GM18502 (cell line): ENCODE data around the gene LITAFD.
"Not testable (repeated sequence)": the region's sequence is repeated elsewhere in the genome, so short reads cannot be mapped to it uniquely, and the experiment has no call there.

Experiments used
- ATAC-seq: cut with Tn5 transposase; IDR thresholded peaks from one replicate; pipeline ENCODE4 v1.9.1; 2021; ENCODE audit warnings: mild to moderate bottlenecking; ENCODE audit not compliant: unreplicated experiment, poor library complexity

Gene LITAFD

DNA sequence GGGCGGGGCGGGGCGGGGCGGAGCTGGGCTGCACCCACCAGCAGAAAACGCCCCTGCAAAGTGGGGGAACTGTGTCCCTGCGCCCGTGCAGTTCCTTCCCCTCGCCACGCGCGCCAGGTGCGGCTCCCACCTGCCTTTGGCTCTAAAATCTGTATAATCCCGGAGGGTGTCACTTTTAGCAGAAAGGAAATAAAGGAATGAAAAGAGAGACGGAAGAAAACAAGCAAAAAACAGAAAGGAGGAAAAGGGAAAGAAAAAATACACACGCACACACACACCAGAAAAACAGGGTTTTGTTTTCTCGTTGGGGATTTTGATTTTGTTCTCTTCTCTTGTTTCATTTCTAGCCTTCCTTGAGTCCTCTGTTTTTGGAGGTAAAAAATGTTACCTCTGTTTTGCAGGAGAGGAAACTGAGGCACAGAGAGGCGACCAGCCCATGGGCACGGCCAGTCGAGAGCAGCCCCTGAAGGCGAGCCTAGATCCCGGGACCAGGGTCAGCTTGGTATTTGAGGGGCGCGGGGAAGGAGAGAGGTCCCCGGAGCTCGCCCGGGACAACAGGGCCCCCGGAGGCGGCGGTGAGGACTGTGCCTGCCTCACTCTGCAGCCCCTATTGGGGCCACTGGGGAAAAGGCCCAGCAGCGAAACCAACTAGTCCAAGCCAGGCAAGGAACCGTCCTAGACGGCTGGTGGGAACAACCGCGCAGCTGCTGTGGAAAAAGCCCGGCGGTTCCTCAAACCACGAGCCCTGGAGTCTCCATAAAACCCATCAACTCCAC, 12.8 kb upstream of the LITAFD start:
- no peak for ATAC-seq

DNA sequence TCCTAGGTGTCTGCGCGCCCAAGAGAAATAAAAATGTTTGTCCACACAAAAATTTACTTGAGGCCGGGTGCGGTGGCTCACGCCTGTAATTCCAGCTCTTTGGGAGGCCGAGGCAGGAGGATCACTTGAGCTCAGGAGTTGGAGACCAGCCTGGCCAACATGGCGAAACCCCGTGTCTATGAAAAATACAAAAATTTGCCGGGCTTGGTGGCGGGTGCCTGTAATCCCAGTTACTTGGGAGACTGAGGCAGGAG, 12.2 kb upstream of the LITAFD start:
- ATAC-seq: not testable (repeated sequence)

- no peak for ATAC-seq
Measured at GRCh38 chr16:8872071-8872470, 10.1 kb upstream of the LITAFD start.

GRCh38 chr16:8872967-8873865, 8.9 kb upstream of the LITAFD start:
- ATAC-seq: no peak

DNA sequence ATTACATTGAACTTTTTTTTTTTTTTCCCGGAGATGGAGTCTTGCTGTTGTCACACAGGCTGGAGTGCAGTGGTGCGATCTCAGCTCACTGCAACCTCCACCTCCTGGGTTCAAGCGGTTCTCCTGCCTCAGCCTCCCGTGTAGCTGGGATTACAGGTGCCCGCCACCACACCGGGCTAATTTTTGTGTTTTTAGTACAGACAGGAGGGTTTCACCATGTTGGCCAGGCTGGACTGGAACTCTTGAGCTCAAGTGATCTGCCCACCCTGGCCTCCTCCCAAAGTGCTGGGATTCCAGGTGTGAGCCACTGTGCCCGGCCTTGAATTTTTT, 8.3 kb upstream of the LITAFD start:
- ATAC-seq: not testable (repeated sequence)

DNA sequence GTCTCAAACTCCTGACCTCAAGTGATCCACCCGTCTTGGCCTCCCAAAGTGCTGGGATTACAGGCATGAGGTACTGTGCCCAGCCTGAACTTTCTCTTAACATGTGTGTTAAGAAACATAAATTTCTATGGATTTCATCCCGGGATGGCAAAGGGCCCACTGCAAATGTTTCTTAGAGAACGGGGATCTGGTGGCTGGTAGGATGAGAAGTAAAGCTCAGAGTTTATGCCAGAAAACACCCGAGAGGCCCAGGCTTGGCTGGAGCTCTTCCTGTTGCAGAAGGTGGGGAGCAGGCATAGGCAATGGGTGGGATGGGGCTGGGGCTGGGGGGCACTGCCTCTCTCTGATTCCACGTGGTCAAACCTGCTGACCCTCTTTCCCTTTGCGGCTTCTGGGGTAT, 7.8 kb upstream of the LITAFD start:
- no peak for ATAC-seq

- ATAC-seq: not testable (repeated sequence)
Measured at GRCh38 chr16:8875317-8875716, 6.8 kb upstream of the LITAFD start.

DNA sequence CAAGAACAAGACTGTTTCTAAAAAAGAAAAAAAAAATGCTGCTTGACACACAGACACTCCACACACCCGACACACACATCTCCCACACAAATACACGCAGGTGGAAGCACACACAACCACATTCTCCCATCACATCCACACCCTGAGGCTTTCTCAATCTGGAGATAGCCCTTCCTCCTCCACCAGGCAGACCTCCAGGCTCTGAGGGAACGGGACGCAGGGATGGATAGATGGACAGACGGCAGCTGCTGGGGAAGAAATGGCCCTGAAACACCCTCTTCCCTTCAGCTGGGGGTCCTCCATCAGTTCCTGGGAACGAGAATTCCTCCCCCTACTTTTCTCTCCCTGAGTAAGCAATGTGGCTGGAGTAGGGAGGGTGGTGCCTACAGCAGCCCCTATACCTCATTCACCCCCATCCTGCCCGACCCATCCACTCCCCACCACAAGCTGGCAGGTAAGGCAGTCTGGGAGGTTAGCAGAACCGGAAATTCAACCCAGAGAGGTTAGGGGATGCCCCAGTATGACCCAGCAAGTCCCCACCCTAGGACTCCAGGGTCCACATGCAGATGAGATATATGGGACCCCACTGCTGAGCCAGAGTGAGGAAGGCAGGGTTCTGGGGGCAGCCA, 4.1 kb upstream of the LITAFD start:
- no peak for ATAC-seq

DNA sequence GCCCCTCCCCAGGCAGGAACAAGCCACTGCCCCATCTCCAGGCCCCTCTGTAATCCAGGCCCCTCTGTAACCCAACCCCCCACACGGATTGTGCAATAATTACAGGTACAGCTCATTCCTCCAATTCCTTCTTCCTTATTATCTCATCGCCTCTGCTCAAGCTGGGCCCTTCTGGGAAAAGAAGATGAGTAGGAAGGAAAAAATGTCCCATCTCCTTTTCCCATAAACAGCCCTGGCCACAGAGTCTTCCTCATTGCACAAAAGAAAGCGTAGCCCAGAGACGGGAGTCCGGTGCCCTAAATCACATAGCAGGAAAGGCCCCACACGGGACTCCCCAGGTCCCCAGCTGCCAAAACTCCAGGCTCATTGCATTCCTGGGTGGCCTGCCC, 3.6 kb upstream of the LITAFD start:
- no peak for ATAC-seq

DNA sequence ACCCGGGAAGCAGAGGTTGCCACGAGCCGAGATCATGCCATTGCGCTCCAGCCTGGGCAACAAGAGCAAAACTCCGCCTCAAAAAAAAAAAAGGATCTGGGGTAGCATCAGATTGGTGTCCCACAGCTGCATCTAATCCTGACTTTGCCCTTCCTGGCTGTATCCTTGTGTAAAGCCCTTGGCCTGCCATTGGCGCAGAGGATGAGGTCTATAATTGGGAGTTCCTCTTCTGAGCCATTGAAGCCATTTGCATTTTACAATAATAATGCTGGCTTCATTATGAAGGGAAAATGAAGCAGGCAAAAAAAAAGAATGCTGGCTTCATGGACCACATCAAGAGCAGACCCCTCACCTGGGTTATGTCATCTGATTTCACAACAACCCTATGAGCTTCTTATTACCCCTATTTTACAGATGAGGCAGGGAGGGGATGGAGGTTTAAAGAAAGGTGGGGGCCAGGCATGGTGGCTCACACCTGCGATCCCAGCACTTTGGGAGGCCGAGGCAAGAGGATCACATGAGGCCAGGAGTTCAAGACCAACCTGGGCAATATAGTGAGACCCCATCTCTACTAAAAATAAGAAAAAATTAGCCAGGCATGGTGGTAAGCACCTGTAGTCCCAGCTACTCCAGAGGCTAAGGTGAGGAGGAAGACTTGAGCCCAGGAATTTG, 1.2 kb upstream of the LITAFD start:
- no peak for ATAC-seq

DNA sequence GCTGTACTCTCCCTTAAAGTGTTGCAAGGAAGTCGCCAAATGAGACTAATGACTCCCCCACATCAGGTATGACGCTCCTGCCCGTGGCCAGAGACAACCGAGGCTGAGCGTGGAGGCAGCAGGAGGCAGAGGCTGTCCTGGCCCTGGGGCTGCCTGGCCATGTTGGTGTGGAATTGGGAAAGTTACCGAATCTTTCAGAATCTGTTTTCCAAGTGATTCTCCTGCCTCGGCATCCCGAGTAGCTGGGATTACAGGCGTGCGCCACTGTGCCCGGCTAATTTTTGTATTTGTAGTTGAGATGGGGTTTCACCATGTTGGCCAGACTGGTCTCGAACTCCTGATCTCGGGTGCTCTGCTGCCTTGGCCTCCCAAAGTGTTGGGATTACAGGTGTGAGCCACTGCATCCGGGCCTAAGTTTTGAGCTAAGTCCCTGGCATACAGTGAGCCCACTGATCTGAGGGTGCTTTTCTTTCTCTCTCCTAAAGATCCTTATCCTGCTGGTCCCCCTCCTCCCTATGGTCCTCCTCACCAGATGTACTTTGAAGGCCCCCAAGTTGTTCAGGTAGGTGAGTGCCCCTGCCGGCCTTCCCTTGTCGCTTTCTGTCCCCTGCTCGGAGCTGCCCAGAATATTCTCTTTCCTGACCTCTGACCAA, 700 bp downstream of the LITAFD start:
- no peak for ATAC-seq

- no peak for ATAC-seq
Measured at GRCh38 chr16:8885674-8886592, 3.8 kb downstream of the LITAFD start.

DNA sequence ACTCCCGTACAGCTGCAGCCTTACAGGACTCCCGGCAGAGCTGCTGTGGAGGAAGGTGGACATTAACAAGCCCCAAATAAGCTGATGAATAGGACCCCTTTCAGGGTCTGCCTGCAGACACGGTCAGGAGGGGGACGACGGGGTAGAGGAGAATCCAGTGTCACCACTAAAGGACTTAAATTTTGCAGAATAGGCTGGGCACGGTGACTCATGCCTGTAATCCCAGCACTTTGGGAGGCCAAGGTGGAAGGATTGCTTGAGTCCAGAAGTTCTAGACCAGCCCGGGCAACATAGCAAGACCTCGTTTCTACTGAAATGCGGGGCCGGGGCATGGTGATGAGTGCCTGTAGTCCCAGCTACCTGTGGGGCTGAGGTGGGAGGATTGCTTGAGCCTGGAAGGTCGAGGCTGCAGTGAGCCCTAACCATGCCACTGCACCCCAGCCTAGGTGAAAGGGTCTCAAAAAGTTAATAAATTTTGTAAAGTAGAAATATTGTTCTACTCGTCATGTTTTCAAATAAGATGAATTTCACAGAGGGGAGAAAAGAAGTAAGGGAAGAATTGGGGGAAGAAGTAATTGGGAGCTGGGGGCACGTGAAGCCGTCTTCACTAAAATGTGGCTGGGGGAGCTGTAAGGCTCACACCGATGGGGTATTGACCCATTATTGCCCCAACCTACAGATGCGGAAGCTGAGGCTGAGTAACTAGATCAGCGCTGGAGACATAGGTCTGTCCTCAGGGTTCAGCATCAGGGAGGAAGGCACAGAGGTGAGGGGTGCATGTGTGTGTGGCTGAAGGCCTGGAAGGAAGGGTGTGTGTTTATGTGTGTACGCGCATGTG, 4.7 kb downstream of the LITAFD start:
- ATAC-seq: no peak

GRCh38 chr16:8887431-8887765, 5.2 kb downstream of the LITAFD start:
- no peak for ATAC-seq

- no peak for ATAC-seq
Measured at GRCh38 chr16:8887952-8888560, 5.9 kb downstream of the LITAFD start.

DNA sequence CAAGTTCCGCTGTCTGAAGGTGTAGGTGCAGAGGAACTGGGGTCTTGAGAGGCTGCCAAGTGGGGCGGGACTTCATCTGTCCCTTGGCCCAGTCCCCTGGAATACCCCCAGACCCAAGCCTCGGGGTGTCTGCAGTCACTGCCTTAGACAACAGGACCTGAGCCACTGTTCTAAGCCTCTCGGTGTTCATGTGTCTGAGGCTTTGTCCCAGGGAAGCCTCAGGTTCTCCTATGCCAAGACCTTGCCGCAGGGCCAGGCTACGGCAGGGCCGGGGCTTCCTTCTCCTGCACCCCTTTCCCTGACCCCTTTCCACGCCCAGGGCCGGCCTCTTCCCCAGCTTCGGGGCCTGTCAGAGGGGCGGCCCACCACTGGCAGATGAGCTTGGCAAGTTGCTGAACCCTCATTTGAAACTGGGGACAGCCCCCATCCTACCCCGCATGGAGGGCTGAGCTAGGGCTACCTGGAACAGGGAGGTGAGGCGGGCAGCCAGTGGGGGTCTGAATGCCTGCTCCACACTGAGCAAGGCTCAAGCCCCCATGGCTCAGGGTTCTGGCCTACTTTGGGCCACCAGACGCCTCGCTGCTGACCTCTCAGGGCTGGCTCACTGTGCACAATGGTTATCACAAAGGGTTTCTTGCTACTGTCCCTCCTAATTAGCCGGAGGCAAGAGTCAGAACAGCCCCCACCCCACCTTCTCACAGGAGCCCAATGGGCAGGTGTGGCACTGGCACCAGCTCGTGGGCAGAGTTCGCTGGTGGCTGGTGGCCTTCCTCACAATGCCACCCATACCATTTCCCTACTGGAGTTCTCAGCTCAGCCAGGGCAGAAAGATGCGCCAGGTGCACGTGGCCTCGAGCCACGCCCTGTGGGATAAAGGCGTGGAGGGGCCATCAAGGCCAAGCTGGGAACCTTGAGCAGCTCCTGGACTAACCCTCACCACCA, 7.1 kb downstream of the LITAFD start:
- no peak for ATAC-seq

DNA sequence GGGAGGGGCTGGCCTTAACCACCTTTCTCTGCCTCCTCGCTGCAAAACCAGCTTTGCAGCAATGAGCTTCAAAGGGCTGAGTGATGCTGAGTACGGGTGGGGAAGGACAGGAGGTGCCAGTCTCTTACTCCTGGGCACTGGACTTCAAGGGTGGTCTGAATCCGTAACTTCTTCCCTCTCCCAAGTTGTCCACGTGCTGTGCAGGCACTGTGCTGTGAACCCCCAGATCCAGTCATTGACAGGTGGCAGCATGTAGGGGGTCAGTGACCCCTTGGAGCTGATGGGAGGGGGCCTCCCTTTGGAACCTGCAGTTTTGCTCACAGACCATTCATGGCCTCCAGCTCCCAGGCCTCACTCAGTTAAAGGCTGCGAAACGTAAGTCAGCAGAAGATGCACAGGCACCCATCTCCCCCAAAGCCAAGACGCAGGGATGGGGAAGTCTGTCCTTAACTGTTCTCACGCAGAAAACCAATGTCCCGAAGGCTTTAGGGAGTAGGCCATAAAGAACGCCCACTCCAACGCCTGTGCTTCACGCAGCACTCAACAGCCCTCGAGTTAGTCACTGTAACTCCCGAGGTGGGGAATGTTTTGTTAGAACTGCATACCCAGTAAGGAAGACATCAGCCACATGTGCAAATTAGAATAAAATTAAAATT, 7.9 kb downstream of the LITAFD start:
- no peak for ATAC-seq
